ENCODE data around the gene TTLL6.
"Not testable (repeated sequence)": the region's sequence is repeated elsewhere in the genome, so short reads cannot be mapped to it uniquely, and the experiment has no call there.

TTLL6 gene

DNA sequence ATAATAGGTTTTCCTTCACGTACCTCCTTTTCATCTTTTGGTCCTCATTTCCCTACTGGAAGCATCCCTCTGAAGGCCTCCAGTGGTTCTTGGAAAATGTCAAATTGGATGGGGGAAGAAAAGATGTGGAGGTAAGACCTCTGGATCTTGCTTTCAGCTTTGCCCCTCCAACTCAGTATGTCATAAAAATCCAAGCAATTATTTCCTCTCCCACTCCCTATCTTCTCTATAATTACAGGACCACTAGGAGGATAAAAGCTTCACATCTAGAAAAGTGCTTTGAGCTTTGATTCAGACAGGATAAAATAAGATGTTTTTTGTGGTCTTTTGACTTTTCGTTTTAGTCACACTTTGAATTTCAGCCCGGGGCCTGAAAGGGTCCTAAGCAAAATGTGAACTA, 1.7 kb downstream of the TTLL6 start:
- DNase-seq (ENCODE audit: low spot score), result no peak

DNA sequence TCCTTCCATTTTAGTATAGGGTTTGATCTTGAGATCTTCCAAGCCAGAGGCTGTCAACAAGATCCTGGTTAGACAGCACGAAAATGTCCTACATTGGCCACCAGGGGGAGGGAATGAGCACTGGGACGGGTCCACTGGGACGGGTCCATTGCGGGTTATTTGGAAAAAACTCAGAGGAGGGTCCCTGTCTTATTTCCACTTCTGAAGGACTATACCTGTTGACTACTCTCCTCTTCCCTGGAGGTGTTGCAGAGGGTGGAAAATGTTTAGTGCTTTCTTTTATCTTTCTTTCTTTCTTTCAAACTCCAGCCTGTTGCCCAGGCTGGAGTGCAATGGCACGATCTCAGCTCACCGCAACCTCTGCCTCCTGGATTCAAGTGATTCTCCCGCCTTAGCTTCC, 2.5 kb downstream of the TTLL6 start:
- DNase-seq (ENCODE audit: low spot score), result peak; percentile 86

- DNase-seq (ENCODE audit: low spot score), result no peak
Measured at GRCh38 chr17:48812001-48812400, 5.0 kb downstream of the TTLL6 start.

- DNase-seq (ENCODE audit: low spot score), result no peak
Measured at GRCh38 chr17:48809182-48809581, 7.8 kb downstream of the TTLL6 start.

DNA sequence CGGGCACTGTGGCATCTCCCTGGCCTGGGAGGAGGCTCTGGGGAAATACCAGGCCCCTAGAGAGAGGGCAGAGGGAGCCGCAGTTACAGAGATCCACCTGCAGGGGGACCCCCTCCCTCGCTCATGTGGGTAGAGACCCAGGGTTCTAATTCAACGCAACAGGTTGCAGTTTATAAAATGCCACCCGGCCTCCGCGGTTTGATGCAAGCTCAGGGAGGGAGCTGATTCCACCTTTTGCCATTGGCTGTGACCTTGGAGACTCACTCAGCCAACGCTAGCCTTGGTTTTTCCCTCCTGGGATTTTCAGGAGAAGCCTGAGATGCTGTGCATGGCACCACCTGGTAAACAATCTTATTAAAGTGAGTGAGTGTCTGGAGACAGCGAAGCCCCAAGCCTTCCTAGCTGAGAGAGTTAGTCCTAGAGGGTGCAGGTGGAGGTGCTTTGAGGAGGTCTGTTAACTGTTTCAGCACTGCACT, 12.1 kb downstream of the TTLL6 start:
- peak; percentile 92 for DNase-seq (ENCODE audit: low spot score)

DNA sequence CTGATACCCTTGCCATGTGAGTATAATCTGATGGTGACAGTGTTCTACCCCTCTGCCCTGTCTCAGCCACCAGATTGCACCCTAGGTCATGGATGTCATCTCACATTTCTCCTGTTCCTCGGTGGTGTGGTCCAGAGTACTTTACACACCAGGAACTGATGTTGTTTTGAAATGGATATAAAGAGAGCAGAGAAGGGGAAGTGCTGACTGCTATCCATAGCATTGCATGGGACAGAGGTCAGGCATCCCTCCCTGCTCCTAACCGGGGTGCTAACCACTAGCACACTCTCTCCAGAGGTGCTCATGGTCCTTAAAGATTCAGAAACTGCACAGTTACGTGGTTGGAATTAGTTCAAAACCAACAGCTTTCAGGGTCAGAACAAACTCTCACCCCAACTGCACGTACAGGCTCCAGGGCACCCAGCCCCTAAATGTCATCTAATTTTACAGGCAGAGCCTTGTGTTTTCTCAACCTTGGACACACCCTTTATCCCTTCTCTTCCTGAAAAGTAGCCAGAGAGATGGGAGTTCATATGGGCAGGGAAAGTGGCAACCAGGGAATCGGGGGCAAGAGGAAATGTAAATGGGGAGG, 16.3 kb downstream of the TTLL6 start:
- no peak for DNase-seq (ENCODE audit: low spot score)

GRCh38 chr17:48799069-48799723, 17.8 kb downstream of the TTLL6 start:
- no peak for DNase-seq (ENCODE audit: low spot score)

- not testable (repeated sequence) for DNase-seq (ENCODE audit: low spot score)
Measured at GRCh38 chr17:48796163-48796522, 20.9 kb downstream of the TTLL6 start.

DNA sequence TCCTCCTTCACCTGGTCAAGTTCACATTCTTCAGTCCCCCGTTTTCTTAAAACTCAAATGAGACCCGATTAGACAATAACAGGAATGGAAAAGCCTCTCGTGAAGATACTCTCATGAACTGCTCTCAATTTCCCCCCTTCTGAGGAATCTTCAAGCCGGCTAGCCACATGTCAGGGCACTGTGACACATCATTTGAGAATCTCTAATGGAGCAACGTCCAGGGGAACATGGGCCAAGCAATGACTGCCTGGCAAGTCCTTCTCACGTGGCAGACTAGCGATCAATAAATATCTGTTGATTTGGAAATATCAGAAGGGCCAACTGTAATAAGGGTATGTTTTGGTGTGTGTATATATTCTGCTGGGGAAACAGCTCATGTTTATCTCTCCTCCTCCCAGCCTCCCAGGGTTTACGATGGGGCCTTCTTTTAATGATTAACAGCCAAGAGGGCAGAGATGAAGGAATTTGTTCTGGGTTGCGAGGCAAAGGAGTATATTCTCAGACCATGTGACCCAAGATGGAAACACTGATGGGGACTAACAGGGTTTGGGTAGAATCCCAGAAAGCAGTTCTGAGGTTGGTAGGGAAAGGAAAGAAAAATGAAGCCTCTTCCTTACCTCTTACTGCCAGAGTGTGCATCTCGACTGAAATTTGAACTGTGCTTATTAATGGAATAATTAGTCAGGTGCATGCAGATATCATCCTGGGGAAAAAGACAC, 21.4 kb downstream of the TTLL6 start:
- DNase-seq (ENCODE audit: low spot score), result no peak

DNA sequence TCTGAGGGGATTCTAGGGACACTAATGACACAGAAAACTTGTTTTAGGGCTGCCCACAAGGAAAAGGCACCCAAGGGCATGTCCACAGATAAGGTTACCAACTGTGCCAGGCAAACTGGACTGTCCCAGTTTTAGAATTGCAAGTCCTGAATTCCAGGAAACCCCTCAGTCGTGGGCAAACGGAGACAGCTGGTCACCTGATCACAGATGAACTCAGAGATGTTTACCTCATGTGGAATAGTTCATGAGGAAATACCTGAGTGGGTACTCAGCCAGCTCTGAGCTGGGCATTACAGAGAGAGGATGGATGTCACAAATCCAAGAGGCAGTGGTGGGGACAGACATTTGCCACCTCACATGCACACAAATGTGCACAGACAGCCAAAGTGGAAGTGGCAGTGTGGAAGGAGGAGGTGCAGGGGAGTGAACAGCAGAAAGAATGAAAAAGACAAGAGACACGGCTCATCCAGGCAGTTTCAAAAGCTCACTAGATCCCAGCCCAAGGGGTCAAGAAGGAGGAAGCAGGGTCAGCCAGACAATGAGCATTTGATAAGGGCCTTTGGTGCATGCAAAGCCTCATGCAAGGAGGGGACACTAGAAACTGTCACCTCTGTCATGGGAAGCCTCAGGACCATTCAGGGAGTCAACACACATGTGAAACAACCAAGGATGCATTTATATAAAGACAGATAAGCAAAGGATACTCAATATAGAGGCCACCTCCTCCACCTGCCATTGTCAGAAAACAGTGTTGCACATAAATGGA, 24.8 kb downstream of the TTLL6 start:
- no peak for DNase-seq (ENCODE audit: low spot score)

GRCh38 chr17:48791128-48792032, 25.6 kb downstream of the TTLL6 start:
- peak; percentile 82 for DNase-seq (ENCODE audit: low spot score)

- DNase-seq (ENCODE audit: low spot score), result no peak
Measured at GRCh38 chr17:48790607-48791127, 26.4 kb downstream of the TTLL6 start.

- no peak for DNase-seq (ENCODE audit: low spot score)
Measured at GRCh38 chr17:48787828-48788227, 29.2 kb downstream of the TTLL6 start.

DNA sequence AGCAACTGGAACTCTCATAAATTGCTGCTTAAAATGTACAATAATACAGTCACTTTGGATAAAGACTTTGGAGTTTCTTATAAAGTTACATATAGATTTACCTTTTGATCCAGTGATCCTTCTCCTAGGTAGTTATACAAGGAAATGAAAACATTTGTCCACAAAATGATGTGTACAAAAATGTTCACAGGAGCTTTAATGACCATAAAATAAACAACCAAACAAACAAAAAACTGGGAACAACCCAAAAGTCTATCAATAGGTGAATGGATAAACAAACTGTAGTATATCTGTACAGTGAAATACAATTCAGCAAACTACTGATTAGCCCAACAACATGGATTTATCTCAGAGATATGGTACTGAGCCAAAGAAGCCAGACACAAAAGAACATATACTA, 37.6 kb downstream of the TTLL6 start:
- DNase-seq (ENCODE audit: low spot score), result no peak

- no peak for DNase-seq (ENCODE audit: low spot score)
Measured at GRCh38 chr17:48776602-48777001, 40.4 kb downstream of the TTLL6 start.

- no peak for DNase-seq (ENCODE audit: low spot score)
Measured at GRCh38 chr17:48773245-48773644, 43.8 kb downstream of the TTLL6 start.

- DNase-seq (ENCODE audit: low spot score), result no peak
Measured at GRCh38 chr17:48770954-48771353, 46.1 kb downstream of the TTLL6 start.

DNA sequence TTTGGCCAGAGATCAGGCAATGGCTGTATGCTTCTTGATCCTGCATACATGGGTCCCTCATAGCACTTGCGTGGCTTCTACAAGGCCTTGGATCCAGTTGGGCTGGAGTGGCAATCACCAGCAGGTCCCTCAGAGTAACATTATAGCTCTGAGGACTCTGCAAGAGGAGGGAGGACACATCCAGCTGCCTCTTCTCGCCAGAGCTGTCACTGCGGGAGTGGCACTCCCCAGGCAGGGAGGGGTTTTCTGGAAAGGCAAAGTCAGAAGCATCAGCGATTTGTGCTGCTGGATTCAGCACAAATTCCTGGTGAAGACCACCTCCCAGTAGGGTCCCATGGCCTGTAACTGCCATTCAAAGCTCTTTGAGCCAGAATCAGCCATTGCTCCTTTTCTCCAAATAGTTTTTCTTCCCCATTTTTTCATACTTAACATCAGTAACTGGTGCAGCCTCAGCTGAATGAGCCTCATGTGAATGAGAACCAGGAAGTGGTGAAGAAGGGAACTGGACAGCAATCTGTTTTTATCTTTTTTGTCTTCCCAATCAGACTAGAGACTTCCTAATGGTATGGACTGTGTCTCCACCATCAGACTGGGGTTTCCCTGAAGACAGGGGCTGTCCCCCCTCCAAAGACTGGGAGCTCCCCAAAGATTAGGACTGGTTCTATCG, 47.9 kb downstream of the TTLL6 start:
- DNase-seq (ENCODE audit: low spot score), result no peak

- no peak for DNase-seq (ENCODE audit: low spot score)
Measured at GRCh38 chr17:48767263-48767774, 49.7 kb downstream of the TTLL6 start.

DNA sequence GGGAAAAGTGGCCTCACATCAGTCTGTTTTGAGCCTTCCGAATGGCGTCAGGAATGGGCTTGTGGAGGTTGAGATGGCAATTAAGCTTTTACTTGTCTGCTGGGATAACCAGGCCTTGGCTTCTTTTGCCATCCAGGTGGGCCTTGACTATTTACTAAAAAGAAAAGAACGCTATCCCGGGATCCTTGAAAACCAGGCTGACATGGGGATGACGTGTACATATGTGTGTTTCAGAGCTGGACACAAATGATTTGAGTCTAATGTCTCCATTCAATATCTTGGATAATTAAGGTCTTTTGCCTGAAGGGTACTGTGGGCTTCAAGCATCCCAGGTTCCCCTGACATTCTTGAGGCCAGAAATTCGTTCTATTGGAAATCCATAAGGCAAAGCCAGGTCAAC, 55.9 kb downstream of the TTLL6 start:
- no peak for DNase-seq (ENCODE audit: low spot score)

GRCh38 chr17:48760411-48760810, 56.6 kb downstream of the TTLL6 start:
- DNase-seq (ENCODE audit: low spot score), result no peak

Measured in D341Med (cell line).